SK-N-SH (cell line): Measurements from ENCODE around the gene RILPL2. TPM values are rescaled to one million over a fixed set of nuclear protein-coding genes. Genes with fewer than 3 reads are reported as not detected.

Experiments
- CTCF ChIA-PET: fragments of 300-600, 350-600 bp; formaldehyde crosslinking; extraction: SDS; loops from one replicate; lab custom pipeline; 2021; lab: Yijun Ruan, JAX
- POLR2A ChIA-PET: fragments of 350-600 bp; sonication (Branson Sonifier 250); formaldehyde crosslinking; extraction: SDS; loops from one replicate; lab custom pipeline; 2020; ENCODE audit warnings: antibody characterized with exemption, inconsistent platforms; lab: Yijun Ruan, JAX
- DNase-seq: peaks from one replicate; pipeline ENCODE4 v3.0.0; 2012
- H2AFZ ChIP-seq: fragments of 200-600 bp; sonication (generic); 2 replicates; pipeline ENCODE4 v1.8.1; 2016; ENCODE audit warnings: antibody characterized with exemption, mild to moderate bottlenecking, low read depth
- H3F3A ChIP-seq: fragments of 200-600 bp; sonication (generic); replicated peaks from 2 replicates; pipeline ENCODE3; 2016; ENCODE audit warnings: antibody characterized with exemption, mild to moderate bottlenecking; ENCODE audit not compliant: insufficient read depth
- H3K27ac ChIP-seq, 2 experiments: fragments of 200-500 bp in 1 of 2; fragments of 200-600 bp in 1 of 2; sonication (Bioruptor generic) in 1 of 2; sonication (generic), shearing (Covaris generic) in 1 of 2; 2 replicates each; pipeline versions ENCODE4 v1.5.1 to v1.6.1; 2014 to 2016; ENCODE audit warnings: low read depth in 2 of 2, inconsistent platforms in 1 of 2, low read length in 1 of 2, mild to moderate bottlenecking in 1 of 2, mixed read lengths in 1 of 2
- H3K27me3 ChIP-seq: fragments of 200-600 bp; sonication (generic), shearing (Covaris generic); 2 replicates; pipeline ENCODE4 v1.6.1; 2016; ENCODE audit warnings: mixed run types; ENCODE audit not compliant: insufficient read depth
- H3K36me3 ChIP-seq, 2 experiments: fragments of 200-500 bp in 1 of 2; fragments of 200-600 bp in 1 of 2; sonication (Bioruptor generic) in 1 of 2; sonication (generic) in 1 of 2; replicated peaks in 1 of 2; 2 replicates each; pipeline versions ENCODE3 to v1.5.1; 2014 to 2016; ENCODE audit warnings: low read length in 1 of 2, mild to moderate bottlenecking in 1 of 2; ENCODE audit not compliant: insufficient read depth in 2 of 2, control insufficient read depth in 1 of 2
- H3K4me1 ChIP-seq, 2 experiments: fragments of 200-500 bp in 1 of 2; fragments of 200-600 bp in 1 of 2; sonication (Bioruptor generic) in 1 of 2; sonication (generic), shearing (Covaris generic) in 1 of 2; 2 replicates each; pipeline versions ENCODE4 v1.5.1 to v1.6.1; 2014 to 2016; ENCODE audit warnings: low read depth in 1 of 2, low read length in 1 of 2, mixed run types in 1 of 2; ENCODE audit not compliant: insufficient read depth in 2 of 2, control insufficient read depth in 1 of 2
- H3K4me2 ChIP-seq: fragments of 200-600 bp; sonication (generic), shearing (Covaris generic); 2 replicates; pipeline ENCODE4 v1.6.1; 2017; ENCODE audit warnings: mixed run types
- H3K4me3 ChIP-seq, 2 experiments: fragments of 200-500 bp in 1 of 2; fragments of 200-600 bp in 1 of 2; sonication (Bioruptor generic) in 1 of 2; sonication (generic), shearing (Covaris generic) in 1 of 2; 2 replicates each; pipeline versions ENCODE4 v1.5.1 to v1.8.1; 2014 to 2016; ENCODE audit warnings: low read depth in 2 of 2, inconsistent platforms in 1 of 2, low read length in 1 of 2, mild to moderate bottlenecking in 1 of 2, mixed read lengths in 1 of 2, moderate library complexity in 1 of 2
- H3K79me2 ChIP-seq: fragments of 200-600 bp; sonication (generic); 2 replicates; pipeline ENCODE4 v1.8.1; 2017; ENCODE audit warnings: mild to moderate bottlenecking; ENCODE audit not compliant: insufficient read depth
- H3K9ac ChIP-seq: fragments of 200-600 bp; sonication (generic); 2 replicates; pipeline ENCODE4 v1.6.1; 2017; ENCODE audit warnings: mixed run types
- H3K9me2 ChIP-seq: fragments of 200-600 bp; sonication (generic); 2 replicates; pipeline ENCODE4 v1.6.1; 2017; ENCODE audit warnings: mixed run types
- H3K9me3 ChIP-seq: fragments of 200-600 bp; sonication (generic); 2 replicates; pipeline ENCODE4 v1.6.1; 2017; ENCODE audit warnings: mixed run types, mild to moderate bottlenecking, moderate library complexity
- H4K20me1 ChIP-seq: fragments of 200-600 bp; sonication (generic); 2 replicates; pipeline ENCODE4 v1.6.1; 2017; ENCODE audit warnings: mild to moderate bottlenecking, mixed run types; ENCODE audit not compliant: insufficient read depth
- CHD2 ChIP-seq: fragments of 150-350 bp; IDR thresholded peaks from 2 replicates; pipeline ENCODE4 v1.6.1; 2018; ENCODE audit warnings: low read length; ENCODE audit not compliant: partially characterized antibody
- ELF1 ChIP-seq: IDR thresholded peaks from 2 replicates; pipeline ENCODE4 v1.4.0; 2012
- EP300 ChIP-seq, 2 experiments: IDR thresholded peaks; 2 replicates each; pipeline versions ENCODE4 v1.4.0 to v1.6.1; 2012; ENCODE audit warnings: borderline replicate concordance in 1 of 2, low read depth in 1 of 2, low read length in 1 of 2
- JUND ChIP-seq: IDR thresholded peaks from 2 replicates; pipeline ENCODE4 v1.4.0; 2012
- RCOR1 ChIP-seq: fragments of 150-350 bp; IDR thresholded peaks from 2 replicates; pipeline ENCODE4 v1.6.1; 2017; ENCODE audit warnings: antibody characterized with exemption, low read length
- RFX5 ChIP-seq: IDR thresholded peaks from 2 replicates; pipeline ENCODE4 v1.6.1; 2012; ENCODE audit warnings: mild to moderate bottlenecking, improper control_type of control experiment, low read length
- RXRA ChIP-seq: IDR thresholded peaks from 2 replicates; pipeline ENCODE4 v1.4.0; 2012; ENCODE audit warnings: low read depth, mild to moderate bottlenecking, borderline replicate concordance
- SMC3 ChIP-seq: IDR thresholded peaks from 2 replicates; pipeline ENCODE4 v1.6.1; 2012; ENCODE audit warnings: low read depth, low read length, improper control_type of control experiment
- TAF1 ChIP-seq: IDR thresholded peaks from 2 replicates; pipeline ENCODE4 v1.6.1; 2012; ENCODE audit warnings: low read depth, mild to moderate bottlenecking, low read length, moderate library complexity, borderline replicate concordance
- TCF12 ChIP-seq: IDR thresholded peaks from 2 replicates; pipeline ENCODE4 v1.4.0; 2012
- TEAD4 ChIP-seq: IDR thresholded peaks from 2 replicates; pipeline ENCODE4 v1.4.0; 2012; ENCODE audit warnings: mild to moderate bottlenecking, borderline replicate concordance; ENCODE audit not compliant: insufficient read depth
- WGBS: methylation state at CpG from one replicate; pipeline ENCODE4 v1.1.6; 2017; ENCODE audit warnings: low lambda C conversion rate; 5-methylcytosine and 5-hydroxymethylcytosine counted together
- polyA plus RNA-seq, 3 experiments: library from polyadenylated mRNA; depleted of rRNA; stranded (reverse); fragments of >200 nt; gene quantifications; 2 replicates each; pipeline ENCODE4 v1.2.3, GENCODE V29; 2012
- TF ChIP-seq, protein P1 (sequence below): IDR thresholded peaks from 2 replicates; pipeline ENCODE4 v1.4.0; 2012; ENCODE audit warnings: low read depth, borderline replicate concordance
- TF ChIP-seq, protein P2 (sequence below): IDR thresholded peaks from 2 replicates; pipeline ENCODE4; 2012
- TF ChIP-seq, protein P3 (sequence below): IDR thresholded peaks from 2 replicates; pipeline ENCODE4 v1.4.0; 2012; ENCODE audit warnings: low read depth
- TF ChIP-seq, protein P4 (sequence below): IDR thresholded peaks from 2 replicates; pipeline ENCODE4 v1.6.1; 2012; ENCODE audit warnings: mild to moderate bottlenecking, low read depth, low read length, moderate library complexity
- TF ChIP-seq, protein P5 (sequence below): fragments of 200-600 bp; sonication (generic); IDR thresholded peaks from 2 replicates; pipeline ENCODE4 v1.6.1; 2017; ENCODE audit warnings: antibody characterized with exemption, mild to moderate bottlenecking, moderate library complexity
- TF ChIP-seq, protein P6 (sequence below): IDR thresholded peaks from 2 replicates; pipeline ENCODE4 v1.4.0; 2012; ENCODE audit warnings: low read depth, borderline replicate concordance

Gene RILPL2
- polyA plus RNA-seq, 1 of the 3 experiments (the other 2 are of a cell fraction) = 5.0 TPM

DNA sequence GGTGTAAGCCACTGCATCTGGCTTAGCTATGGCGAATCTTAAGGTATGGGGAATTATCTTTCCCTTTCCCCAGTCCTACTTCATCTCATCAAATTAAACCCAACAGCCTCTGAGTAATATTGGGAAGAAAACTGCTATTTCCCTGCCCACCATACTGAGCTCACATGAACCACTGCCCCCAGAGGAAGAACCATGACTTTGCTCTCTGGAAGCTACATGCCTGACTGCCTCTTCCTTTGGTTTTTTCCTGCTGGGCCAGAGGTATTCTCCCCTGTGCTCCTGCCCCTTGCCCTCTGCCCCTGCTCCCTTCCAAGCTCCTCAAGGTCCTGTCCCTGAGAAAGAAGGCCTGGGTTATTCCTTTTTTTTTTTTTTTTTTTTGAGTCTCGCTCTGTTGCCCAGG lies 15.2 kb downstream of the RILPL2 start:
- H3K4me2 ChIP-seq = no peak overlapping the region
- peaks cover 6% of the 10 kb centered on the region for H3F3A ChIP-seq
- H3K27ac ChIP-seq = no peak overlapping the region
- TF ChIP-seq SMC3 (no peak), RFX5 (no peak), RXRA (no peak), RCOR1 (no peak), JUND (no peak), CHD2 (no peak), TAF1 (no peak), TEAD4 (no peak), EP300 (IDR thresholded peaks at IDR 0.05; ENCODE audit: borderline replicate concordance in 1 of 2, low read depth in 1 of 2, low read length in 1 of 2) (no peak), TCF12 (no peak), ELF1 (no peak)
- TF ChIP-seq, protein P1, sequence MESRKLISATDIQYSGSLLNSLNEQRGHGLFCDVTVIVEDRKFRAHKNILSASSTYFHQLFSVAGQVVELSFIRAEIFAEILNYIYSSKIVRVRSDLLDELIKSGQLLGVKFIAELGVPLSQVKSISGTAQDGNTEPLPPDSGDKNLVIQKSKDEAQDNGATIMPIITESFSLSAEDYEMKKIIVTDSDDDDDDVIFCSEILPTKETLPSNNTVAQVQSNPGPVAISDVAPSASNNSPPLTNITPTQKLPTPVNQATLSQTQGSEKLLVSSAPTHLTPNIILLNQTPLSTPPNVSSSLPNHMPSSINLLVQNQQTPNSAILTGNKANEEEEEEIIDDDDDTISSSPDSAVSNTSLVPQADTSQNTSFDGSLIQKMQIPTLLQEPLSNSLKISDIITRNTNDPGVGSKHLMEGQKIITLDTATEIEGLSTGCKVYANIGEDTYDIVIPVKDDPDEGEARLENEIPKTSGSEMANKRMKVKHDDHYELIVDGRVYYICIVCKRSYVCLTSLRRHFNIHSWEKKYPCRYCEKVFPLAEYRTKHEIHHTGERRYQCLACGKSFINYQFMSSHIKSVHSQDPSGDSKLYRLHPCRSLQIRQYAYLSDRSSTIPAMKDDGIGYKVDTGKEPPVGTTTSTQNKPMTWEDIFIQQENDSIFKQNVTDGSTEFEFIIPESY = no peak
- TF ChIP-seq, protein P2, sequence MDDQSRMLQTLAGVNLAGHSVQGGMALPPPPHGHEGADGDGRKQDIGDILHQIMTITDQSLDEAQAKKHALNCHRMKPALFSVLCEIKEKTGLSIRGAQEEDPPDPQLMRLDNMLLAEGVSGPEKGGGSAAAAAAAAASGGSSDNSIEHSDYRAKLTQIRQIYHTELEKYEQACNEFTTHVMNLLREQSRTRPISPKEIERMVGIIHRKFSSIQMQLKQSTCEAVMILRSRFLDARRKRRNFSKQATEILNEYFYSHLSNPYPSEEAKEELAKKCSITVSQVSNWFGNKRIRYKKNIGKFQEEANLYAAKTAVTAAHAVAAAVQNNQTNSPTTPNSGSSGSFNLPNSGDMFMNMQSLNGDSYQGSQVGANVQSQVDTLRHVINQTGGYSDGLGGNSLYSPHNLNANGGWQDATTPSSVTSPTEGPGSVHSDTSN = no peak
- TF ChIP-seq, protein P3, sequence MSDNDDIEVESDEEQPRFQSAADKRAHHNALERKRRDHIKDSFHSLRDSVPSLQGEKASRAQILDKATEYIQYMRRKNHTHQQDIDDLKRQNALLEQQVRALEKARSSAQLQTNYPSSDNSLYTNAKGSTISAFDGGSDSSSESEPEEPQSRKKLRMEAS = no peak
- TF ChIP-seq, protein P4, sequence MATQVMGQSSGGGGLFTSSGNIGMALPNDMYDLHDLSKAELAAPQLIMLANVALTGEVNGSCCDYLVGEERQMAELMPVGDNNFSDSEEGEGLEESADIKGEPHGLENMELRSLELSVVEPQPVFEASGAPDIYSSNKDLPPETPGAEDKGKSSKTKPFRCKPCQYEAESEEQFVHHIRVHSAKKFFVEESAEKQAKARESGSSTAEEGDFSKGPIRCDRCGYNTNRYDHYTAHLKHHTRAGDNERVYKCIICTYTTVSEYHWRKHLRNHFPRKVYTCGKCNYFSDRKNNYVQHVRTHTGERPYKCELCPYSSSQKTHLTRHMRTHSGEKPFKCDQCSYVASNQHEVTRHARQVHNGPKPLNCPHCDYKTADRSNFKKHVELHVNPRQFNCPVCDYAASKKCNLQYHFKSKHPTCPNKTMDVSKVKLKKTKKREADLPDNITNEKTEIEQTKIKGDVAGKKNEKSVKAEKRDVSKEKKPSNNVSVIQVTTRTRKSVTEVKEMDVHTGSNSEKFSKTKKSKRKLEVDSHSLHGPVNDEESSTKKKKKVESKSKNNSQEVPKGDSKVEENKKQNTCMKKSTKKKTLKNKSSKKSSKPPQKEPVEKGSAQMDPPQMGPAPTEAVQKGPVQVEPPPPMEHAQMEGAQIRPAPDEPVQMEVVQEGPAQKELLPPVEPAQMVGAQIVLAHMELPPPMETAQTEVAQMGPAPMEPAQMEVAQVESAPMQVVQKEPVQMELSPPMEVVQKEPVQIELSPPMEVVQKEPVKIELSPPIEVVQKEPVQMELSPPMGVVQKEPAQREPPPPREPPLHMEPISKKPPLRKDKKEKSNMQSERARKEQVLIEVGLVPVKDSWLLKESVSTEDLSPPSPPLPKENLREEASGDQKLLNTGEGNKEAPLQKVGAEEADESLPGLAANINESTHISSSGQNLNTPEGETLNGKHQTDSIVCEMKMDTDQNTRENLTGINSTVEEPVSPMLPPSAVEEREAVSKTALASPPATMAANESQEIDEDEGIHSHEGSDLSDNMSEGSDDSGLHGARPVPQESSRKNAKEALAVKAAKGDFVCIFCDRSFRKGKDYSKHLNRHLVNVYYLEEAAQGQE = no peak
- TF ChIP-seq, protein P5, sequence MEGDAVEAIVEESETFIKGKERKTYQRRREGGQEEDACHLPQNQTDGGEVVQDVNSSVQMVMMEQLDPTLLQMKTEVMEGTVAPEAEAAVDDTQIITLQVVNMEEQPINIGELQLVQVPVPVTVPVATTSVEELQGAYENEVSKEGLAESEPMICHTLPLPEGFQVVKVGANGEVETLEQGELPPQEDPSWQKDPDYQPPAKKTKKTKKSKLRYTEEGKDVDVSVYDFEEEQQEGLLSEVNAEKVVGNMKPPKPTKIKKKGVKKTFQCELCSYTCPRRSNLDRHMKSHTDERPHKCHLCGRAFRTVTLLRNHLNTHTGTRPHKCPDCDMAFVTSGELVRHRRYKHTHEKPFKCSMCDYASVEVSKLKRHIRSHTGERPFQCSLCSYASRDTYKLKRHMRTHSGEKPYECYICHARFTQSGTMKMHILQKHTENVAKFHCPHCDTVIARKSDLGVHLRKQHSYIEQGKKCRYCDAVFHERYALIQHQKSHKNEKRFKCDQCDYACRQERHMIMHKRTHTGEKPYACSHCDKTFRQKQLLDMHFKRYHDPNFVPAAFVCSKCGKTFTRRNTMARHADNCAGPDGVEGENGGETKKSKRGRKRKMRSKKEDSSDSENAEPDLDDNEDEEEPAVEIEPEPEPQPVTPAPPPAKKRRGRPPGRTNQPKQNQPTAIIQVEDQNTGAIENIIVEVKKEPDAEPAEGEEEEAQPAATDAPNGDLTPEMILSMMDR = no peak
- TF ChIP-seq, protein P6, sequence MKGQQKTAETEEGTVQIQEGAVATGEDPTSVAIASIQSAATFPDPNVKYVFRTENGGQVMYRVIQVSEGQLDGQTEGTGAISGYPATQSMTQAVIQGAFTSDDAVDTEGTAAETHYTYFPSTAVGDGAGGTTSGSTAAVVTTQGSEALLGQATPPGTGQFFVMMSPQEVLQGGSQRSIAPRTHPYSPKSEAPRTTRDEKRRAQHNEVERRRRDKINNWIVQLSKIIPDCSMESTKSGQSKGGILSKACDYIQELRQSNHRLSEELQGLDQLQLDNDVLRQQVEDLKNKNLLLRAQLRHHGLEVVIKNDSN = no peak
- TF ChIP-seq, all 33 proteins: peak for 0
- no peaks in the 10 kb centered on the region for H3K4me1 ChIP-seq
- H3K79me2 ChIP-seq = no peaks in the 10 kb centered on the region
- H2AFZ ChIP-seq = no peak overlapping the region
- no peak overlapping the region for H3K4me3 ChIP-seq
- no peaks in the 10 kb centered on the region for H4K20me1 ChIP-seq
- DNase-seq = no peak
- peaks cover 0 to 11% of the 10 kb centered on the region in 2 experiments for H3K36me3 ChIP-seq
- no peaks in the 10 kb centered on the region for H3K9me2 ChIP-seq
- no peak overlapping the region for H3K9ac ChIP-seq
- 100% methylated on average over 2 of the region's 2 CpGs for WGBS
- no peaks in the 10 kb centered on the region for H3K9me3 ChIP-seq
- H3K27me3 ChIP-seq = no peaks in the 10 kb centered on the region
- CTCF ChIA-PET = no interaction called here
- POLR2A ChIA-PET = no interaction called here
